Astrocyte of the cerebellum (primary cell): Measurements from ENCODE around the gene SIGLEC15.
"Not testable (repeated sequence)": the region's sequence is repeated elsewhere in the genome, so short reads cannot be mapped to it uniquely, and the experiment has no call there.

ENCODE experiments used
- DNase-seq: peaks from one replicate; pipeline ENCODE4 v3.0.0-alpha.2; 2011; ENCODE audit warnings: low read depth
- H3K4me3 ChIP-seq: 2 replicates; pipeline ENCODE4 v1.5.1; 2011; ENCODE audit warnings: mild to moderate bottlenecking, low read depth, low read length, moderate library complexity
- CTCF ChIP-seq: IDR thresholded peaks from 2 replicates; pipeline ENCODE4 v1.5.1; 2012; ENCODE audit warnings: low read length, low read depth, moderate library complexity, mild to moderate bottlenecking; ENCODE audit errors: missing control alignments
- in situ Hi-C: cut with HindIII; loops from 2 replicates; pipeline ENCODE4 v1.10.0; 2017; ENCODE audit warnings: low sequenced_read_pairs

The SIGLEC15 gene

GRCh38 chr18:45801416-45802004 lies 24.0 kb upstream of the SIGLEC15 start:
- in situ Hi-C loops, result no loop called here

GRCh38 chr18:45802814-45803492 lies 22.5 kb upstream of the SIGLEC15 start:
- TF ChIP-seq CTCF, result no peak
- DNase-seq, result peak; percentile 92
- no peak overlapping the region for H3K4me3 ChIP-seq
- in situ Hi-C loops, result no loop called here

More at GRCh38 chr18:45801416-45802004, 24.0 kb upstream of the SIGLEC15 start:
- no peak for TF ChIP-seq CTCF
- DNase-seq, result no peak
- H3K4me3 ChIP-seq, result no peak overlapping the region

GRCh38 chr18:45805551-45805950 lies 19.9 kb upstream of the SIGLEC15 start:
- DNase-seq, result no peak
- no peak for TF ChIP-seq CTCF
- H3K4me3 ChIP-seq, result no peak overlapping the region
- in situ Hi-C loops, result no loop called here

- in situ Hi-C loops, result no loop called here
- DNase-seq, result no peak
- no peak for TF ChIP-seq CTCF
- no peak overlapping the region for H3K4me3 ChIP-seq
Observed at GRCh38 chr18:45806226-45806625, 19.2 kb upstream of the SIGLEC15 start.

- DNase-seq, in situ Hi-C loops: not testable (repeated sequence)
Observed at GRCh38 chr18:45807144-45807543, 18.3 kb upstream of the SIGLEC15 start.

GRCh38 chr18:45814733-45815132 lies 10.7 kb upstream of the SIGLEC15 start:
- H3K4me3 ChIP-seq, DNase-seq, in situ Hi-C loops: not testable (repeated sequence)

More at GRCh38 chr18:45807144-45807543, 18.3 kb upstream of the SIGLEC15 start:
- H3K4me3 ChIP-seq, result not testable (repeated sequence)

GRCh38 chr18:45817543-45817942 lies 7.9 kb upstream of the SIGLEC15 start:
- H3K4me3 ChIP-seq, result no peak overlapping the region
- DNase-seq, result no peak
- in situ Hi-C loops, result no loop called here

GRCh38 chr18:45818765-45819164 lies 6.7 kb upstream of the SIGLEC15 start:
- H3K4me3 ChIP-seq, result not testable (repeated sequence)

More at GRCh38 chr18:45817543-45817942, 7.9 kb upstream of the SIGLEC15 start:
- no peak for TF ChIP-seq CTCF

More at GRCh38 chr18:45818765-45819164, 6.7 kb upstream of the SIGLEC15 start:
- DNase-seq, in situ Hi-C loops: not testable (repeated sequence)
